Mucosa of descending colon (tissue), 3 donors: ENCODE data around the gene MAS1. TPM values are rescaled to one million over a fixed set of nuclear protein-coding genes. Genes with fewer than 3 reads are reported as not detected.

Source experiments
- ATAC-seq: fragments of 200-7000 bp; cut with Tn5 transposase; one replicate; pipeline ENCODE4 v1.9.1; 2020; ENCODE audit warnings: mild to moderate bottlenecking, moderate library complexity
- DNase-seq, 3 donors: peaks; one replicate each; pipeline ENCODE4 v3.0.0-alpha.2; 2020
- H3K36me3 ChIP-seq: fragments of 200-600 bp; one replicate; pipeline ENCODE4 v1.8.0; 2021; ENCODE audit warnings: low read depth, mild to moderate bottlenecking
- H3K4me1 ChIP-seq: fragments of 200-600 bp; one replicate; pipeline ENCODE4 v1.8.0; 2021; ENCODE audit warnings: low read depth, mild to moderate bottlenecking
- H3K4me3 ChIP-seq: fragments of 200-600 bp; one replicate; pipeline ENCODE4 v1.8.0; 2021; ENCODE audit warnings: mild to moderate bottlenecking
- H3K9me3 ChIP-seq: fragments of 200-600 bp; one replicate; pipeline ENCODE4 v1.8.0; 2021; ENCODE audit warnings: mild to moderate bottlenecking
- intact Hi-C, 2 donors: fragments of 100-400 bp; cut with DNase I in 1 of 2; cut with micrococcal nuclease in 1 of 2; formaldehyde crosslinking; loops; one replicate each; pipeline versions ENCODE4 v1.11.0 to v1.11.1; 2022; cut with DNase I, micrococcal nuclease
- total RNA-seq, 3 donors: library from RNA; stranded (reverse); fragmentation: NEBNext Ultra II Directional in 2 of 3; extraction: Animal tissue kit (Norgen Biotek cat#: 25700) in 2 of 3; gene quantifications; one replicate each; pipeline versions ENCODE4 v1.2.1 to v1.2.4, GENCODE V29; 2021 to 2023
- TF ChIP-seq, protein P1 (sequence below): fragments of 200-600 bp; IDR thresholded peaks from one replicate; pipeline ENCODE4 v1.8.0; 2022; ENCODE audit warnings: antibody characterized with exemption, mild to moderate bottlenecking
- donor health status: DM: no; HTN: no; CAD: no; lungs with moderate emphysema.
- donor health status: DM: no; HTN: no; CAD: no.
- donor health status: DM: no; HTN: yes; CAD: no.

MAS1 gene
- total RNA-seq, 3 donors from 2014 or later = not detected

- Histone ChIP-seq H3K9me3 (no peaks in the 10 kb centered on the region), H3K4me3 (no peak overlapping the region), H3K4me1 (no peaks in the 10 kb centered on the region), H3K36me3 (no peaks in the 10 kb centered on the region)
- DNase-seq (no peak), ATAC-seq (no peak)
- intact Hi-C loops = no loop called here
- TF ChIP-seq, protein P1, sequence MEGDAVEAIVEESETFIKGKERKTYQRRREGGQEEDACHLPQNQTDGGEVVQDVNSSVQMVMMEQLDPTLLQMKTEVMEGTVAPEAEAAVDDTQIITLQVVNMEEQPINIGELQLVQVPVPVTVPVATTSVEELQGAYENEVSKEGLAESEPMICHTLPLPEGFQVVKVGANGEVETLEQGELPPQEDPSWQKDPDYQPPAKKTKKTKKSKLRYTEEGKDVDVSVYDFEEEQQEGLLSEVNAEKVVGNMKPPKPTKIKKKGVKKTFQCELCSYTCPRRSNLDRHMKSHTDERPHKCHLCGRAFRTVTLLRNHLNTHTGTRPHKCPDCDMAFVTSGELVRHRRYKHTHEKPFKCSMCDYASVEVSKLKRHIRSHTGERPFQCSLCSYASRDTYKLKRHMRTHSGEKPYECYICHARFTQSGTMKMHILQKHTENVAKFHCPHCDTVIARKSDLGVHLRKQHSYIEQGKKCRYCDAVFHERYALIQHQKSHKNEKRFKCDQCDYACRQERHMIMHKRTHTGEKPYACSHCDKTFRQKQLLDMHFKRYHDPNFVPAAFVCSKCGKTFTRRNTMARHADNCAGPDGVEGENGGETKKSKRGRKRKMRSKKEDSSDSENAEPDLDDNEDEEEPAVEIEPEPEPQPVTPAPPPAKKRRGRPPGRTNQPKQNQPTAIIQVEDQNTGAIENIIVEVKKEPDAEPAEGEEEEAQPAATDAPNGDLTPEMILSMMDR = no peak
Measured at GRCh38 chr6:159899994-159900745, 9.4 kb downstream of the MAS1 start.

DNA sequence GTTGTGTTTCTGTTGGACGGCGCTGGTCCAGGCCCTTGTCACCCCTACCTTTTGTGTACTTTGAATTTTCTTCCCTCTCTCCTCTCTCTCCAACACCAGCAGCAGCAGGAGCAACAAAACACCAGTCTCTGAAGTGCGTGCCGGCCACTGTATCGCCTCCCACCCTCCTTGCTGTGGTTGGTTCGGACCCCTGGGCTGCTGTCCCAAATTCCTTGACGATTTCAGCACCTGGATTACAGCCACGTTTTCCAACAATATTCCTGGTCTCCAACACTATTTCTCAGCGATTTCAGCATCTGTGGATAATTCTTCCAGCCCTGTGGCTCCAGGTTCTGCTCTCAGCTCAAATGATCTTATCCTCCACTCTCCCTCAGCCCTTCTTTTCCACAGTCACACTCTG, 11.8 kb downstream of the MAS1 start:
- no peaks in the 10 kb centered on the region for H3K36me3 ChIP-seq
- H3K4me3 ChIP-seq = no peak overlapping the region
- no peaks in the 10 kb centered on the region for H3K9me3 ChIP-seq
- no peaks in the 10 kb centered on the region for H3K4me1 ChIP-seq
- DNase-seq = no peak
- ATAC-seq = no peak
- TF ChIP-seq, protein P1 = no peak
- intact Hi-C loops = no loop called here

- TF ChIP-seq, protein P1 = no peak
- Histone ChIP-seq H3K4me1 (no peaks in the 10 kb centered on the region), H3K36me3 (no peaks in the 10 kb centered on the region), H3K9me3 (no peaks in the 10 kb centered on the region), H3K4me3 (no peak overlapping the region)
- intact Hi-C loops = no loop called here
- ATAC-seq (no peak), DNase-seq (no peak)
Measured at GRCh38 chr6:159904497-159904911, 13.7 kb downstream of the MAS1 start.

GRCh38 chr6:159906400-159906799, 15.6 kb downstream of the MAS1 start:
- TF ChIP-seq, protein P1 = no peak
- no peaks in the 10 kb centered on the region for H3K4me1 ChIP-seq
- no peaks in the 10 kb centered on the region for H3K36me3 ChIP-seq
- H3K9me3 ChIP-seq = no peaks in the 10 kb centered on the region
- no peak overlapping the region for H3K4me3 ChIP-seq
- DNase-seq (no peak), ATAC-seq (no peak)
- intact Hi-C loops = no loop called here

DNA sequence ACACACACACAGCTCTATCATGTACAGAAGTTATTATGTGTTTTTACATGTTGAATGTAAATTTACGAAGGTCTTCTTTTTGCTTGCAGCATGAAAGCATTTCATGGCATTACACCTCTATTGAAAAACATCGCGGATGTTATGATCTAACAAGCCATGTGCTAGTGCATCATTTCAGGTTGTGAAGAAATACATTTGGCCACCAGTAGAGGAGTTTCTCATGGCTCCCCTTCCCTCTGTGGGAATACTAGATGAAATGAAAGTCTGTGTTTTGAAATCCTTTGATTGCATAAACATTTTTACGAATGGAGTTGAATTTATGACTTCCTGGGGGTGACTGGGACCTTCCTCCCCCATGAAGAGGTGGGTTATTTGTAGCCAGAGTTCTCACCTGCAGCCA, 17.7 kb downstream of the MAS1 start:
- ATAC-seq = no peak
- no peaks in the 10 kb centered on the region for H3K36me3 ChIP-seq
- H3K9me3 ChIP-seq = no peaks in the 10 kb centered on the region
- intact Hi-C loops = no loop called here
- H3K4me3 ChIP-seq = no peak overlapping the region
- H3K4me1 ChIP-seq = no peaks in the 10 kb centered on the region
- TF ChIP-seq, protein P1 = no peak
- no peak for DNase-seq
